Heart right ventricle (tissue), 16 donors: ENCODE measurements around the gene EIF1AD. TPM values are rescaled to one million over a fixed set of nuclear protein-coding genes. Genes with fewer than 3 reads are reported as not detected.

Experiments
- ATAC-seq, 8 donors: fragments of 200-7000 bp; cut with Tn5 transposase; one replicate each; pipeline ENCODE4 v1.9.1; 2020; ENCODE audit warnings: mild to moderate bottlenecking in 8 of 8, moderate library complexity in 8 of 8, moderate number of reproducible peaks in 1 of 8
- DNase-seq, 2 donors: peaks; one replicate each; pipeline ENCODE4 v3.0.0-alpha.2; 2020
- H3K27ac ChIP-seq, 10 donors: fragments of 200-600 bp; sonication (generic) in 2 of 10; one replicate each; pipeline versions ENCODE4 v1.5.0 to v1.8.0; 2020 to 2022; ENCODE audit warnings: mild to moderate bottlenecking in 3 of 10
- H3K27me3 ChIP-seq, 7 donors: fragments of 200-600 bp; one replicate each; pipeline ENCODE4 v1.8.0; 2021 to 2022; ENCODE audit warnings: mild to moderate bottlenecking in 2 of 7
- H3K36me3 ChIP-seq, 9 donors: fragments of 200-600 bp; sonication (generic) in 1 of 9; one replicate each; pipeline versions ENCODE4 v1.5.0 to v1.8.0; 2020 to 2022; ENCODE audit warnings: mild to moderate bottlenecking in 2 of 9
- H3K4me1 ChIP-seq, 9 donors: fragments of 200-600 bp; sonication (generic) in 1 of 9; one replicate each; pipeline versions ENCODE4 v1.5.0 to v1.8.0; 2020 to 2022; ENCODE audit warnings: mild to moderate bottlenecking in 4 of 9
- H3K4me3 ChIP-seq, 10 donors: fragments of 200-600 bp; sonication (generic) in 2 of 10; one replicate each; pipeline versions ENCODE4 v1.5.0 to v1.8.0; 2020 to 2022; ENCODE audit warnings: mild to moderate bottlenecking in 7 of 10, moderate library complexity in 2 of 10
- H3K9me3 ChIP-seq, 11 donors: fragments of 200-600 bp in 10 of 11; sonication (generic) in 2 of 11; one replicate each; pipeline versions ENCODE4 v1.5.0 to v1.8.0; 2013 to 2022; ENCODE audit warnings: mild to moderate bottlenecking in 2 of 11, control low read depth in 1 of 11, moderate library complexity in 1 of 11
- WGBS, 2 donors: extraction: QIAGEN DNeasy Blood & Tissue Kit; methylation state at CpG; one replicate each; pipeline ENCODE4 v1.1.7; 2013; ENCODE audit warnings: inconsistent platforms in 1 of 2; 5-methylcytosine and 5-hydroxymethylcytosine counted together
- intact Hi-C, 10 donors: fragments of 100-400 bp; cut with DNase I; formaldehyde crosslinking; loops; one replicate each; pipeline versions ENCODE4 v1.11.1 to v1.14.2; 2022
- polyA plus RNA-seq, 2 donors: library from polyadenylated mRNA; stranded (reverse); fragments of 200-250 nt; gene quantifications; one replicate each; pipeline ENCODE4 v1.2.3, GENCODE V29; 2013
- total RNA-seq, 10 donors: library from RNA; stranded (reverse); fragmentation: NEBNext Ultra II Directional in 3 of 10; extraction: Animal tissue kit (Norgen Biotek cat#: 25700) in 3 of 10; gene quantifications; one replicate each; pipeline versions ENCODE4 v1.2.1 to v1.2.4, GENCODE V29; 2021 to 2023
- TF ChIP-seq, protein P1 (sequence below), 9 donors: fragments of 200-600 bp; sonication (generic) in 2 of 9; IDR thresholded peaks; one replicate each; pipeline versions ENCODE4 v1.5.0 to v1.8.0; 2021 to 2022; ENCODE audit warnings: antibody characterized with exemption in 9 of 9, mild to moderate bottlenecking in 5 of 9, moderate library complexity in 1 of 9
- donor health status: Arrhythmogenic right ventricular cardiomyopathy.
- donor health status: ischemic (EF 13 %, LVEDD 7.1; RV severe dilation, severe dysfunction).
- donor health status: healthy with polysubstance abuse.
- donor health status: DM: no; HTN: yes; CAD: no.
- donor health status: DM: no; HTN: no; CAD: no.
- donor health status: ischemic (EF 25% LVEDD 6.9; RV normal size, moderate dysfunction).
- donor health status: ischemic (EF 25% LVEDD 5.7; RV mildly dilated, moderate dysfunction).
- donor health status: healthy.
- donor health status: DM: yes; HTN: yes; CAD: no.
- donor health status: Ischemic cardiomyopathy.
- donor health status: ischemic (EF 35%, LVEDD 5.7; RV mildly dilated, moderate dysfunction).
- donor health status: nonischemic (EF 11% LVEDD 7.7; RV severe dilation, severe dysfunction).
- donor health status: DM: yes; HTN: yes; CAD: no.
- donor health status: PGD.
- donor health status: ischemic (EF 29% LVEDD 5.4; RV normal size, mild dysfunction).
- donor health status: nonischemic (EF 23%, LVEDD 6.1; RV moderate dilation, normal function).

EIF1AD gene
- total and polyA plus RNA-seq, 12 donors, result 15.1 to 30.0 (median 19.7) TPM

DNA sequence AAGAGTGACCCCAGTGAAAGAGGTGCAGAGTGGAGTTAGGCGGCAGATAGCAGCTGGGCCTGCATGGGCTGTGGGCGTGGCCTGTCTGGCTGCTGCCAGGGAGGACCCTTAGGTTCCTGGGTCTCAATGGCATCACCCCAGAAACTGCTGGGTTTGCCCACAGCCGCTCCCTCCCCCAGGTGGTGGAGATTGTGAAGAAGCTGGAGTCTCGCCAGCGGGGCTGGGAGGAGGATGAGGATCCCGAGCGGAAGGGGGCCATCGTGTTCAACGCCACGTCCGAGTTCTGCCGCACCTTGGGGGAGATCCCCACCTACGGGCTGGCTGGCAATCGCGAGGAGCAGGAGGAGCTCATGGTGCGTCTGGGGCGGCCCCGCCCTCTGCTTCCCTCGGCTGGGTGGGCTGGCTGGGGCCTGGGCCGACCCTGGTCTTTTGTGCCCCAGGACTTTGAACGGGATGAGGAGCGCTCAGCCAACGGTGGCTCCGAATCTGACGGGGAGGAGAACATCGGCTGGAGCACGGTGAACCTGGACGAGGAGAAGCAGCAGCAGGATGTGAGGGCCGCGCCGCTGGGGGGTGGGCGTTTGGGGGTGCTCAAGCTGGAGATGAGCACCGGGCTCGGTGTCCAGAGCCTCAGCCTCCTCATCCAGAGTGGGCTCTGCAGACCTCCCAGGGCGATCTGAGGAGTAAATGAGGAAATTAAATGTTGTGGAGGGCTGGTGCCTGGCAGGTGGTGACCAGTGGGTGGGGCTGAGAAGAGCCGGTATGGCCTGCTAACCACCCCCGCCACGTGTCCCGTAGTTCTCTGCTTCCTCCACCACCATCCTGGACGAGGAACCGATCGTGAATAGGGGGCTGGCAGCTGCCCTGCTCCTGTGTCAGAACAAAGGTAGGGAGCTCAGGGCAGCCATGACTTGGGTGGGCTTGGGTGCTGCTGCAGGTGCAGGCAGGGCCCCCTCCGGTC lies 25.5 kb downstream of the EIF1AD start:
- ATAC-seq, result no peak
- H3K27ac ChIP-seq, result no peak overlapping the region
- 83 to 87% methylated on average over 43 of the region's 43 CpGs for WGBS, 2 donors
- H3K9me3 ChIP-seq, result no peaks in the 10 kb centered on the region
- H3K27me3 ChIP-seq, result no peaks in the 10 kb centered on the region
- intact Hi-C loops, result no loop called here
- TF ChIP-seq, protein P1, sequence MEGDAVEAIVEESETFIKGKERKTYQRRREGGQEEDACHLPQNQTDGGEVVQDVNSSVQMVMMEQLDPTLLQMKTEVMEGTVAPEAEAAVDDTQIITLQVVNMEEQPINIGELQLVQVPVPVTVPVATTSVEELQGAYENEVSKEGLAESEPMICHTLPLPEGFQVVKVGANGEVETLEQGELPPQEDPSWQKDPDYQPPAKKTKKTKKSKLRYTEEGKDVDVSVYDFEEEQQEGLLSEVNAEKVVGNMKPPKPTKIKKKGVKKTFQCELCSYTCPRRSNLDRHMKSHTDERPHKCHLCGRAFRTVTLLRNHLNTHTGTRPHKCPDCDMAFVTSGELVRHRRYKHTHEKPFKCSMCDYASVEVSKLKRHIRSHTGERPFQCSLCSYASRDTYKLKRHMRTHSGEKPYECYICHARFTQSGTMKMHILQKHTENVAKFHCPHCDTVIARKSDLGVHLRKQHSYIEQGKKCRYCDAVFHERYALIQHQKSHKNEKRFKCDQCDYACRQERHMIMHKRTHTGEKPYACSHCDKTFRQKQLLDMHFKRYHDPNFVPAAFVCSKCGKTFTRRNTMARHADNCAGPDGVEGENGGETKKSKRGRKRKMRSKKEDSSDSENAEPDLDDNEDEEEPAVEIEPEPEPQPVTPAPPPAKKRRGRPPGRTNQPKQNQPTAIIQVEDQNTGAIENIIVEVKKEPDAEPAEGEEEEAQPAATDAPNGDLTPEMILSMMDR (IDR thresholded peaks at IDR 0.05), result no peak
- peaks cover 0 to 82% (median 31%) of the 10 kb centered on the region in 9 donors for H3K36me3 ChIP-seq
- DNase-seq, result no peak
- no peak overlapping the region for H3K4me3 ChIP-seq
- no peaks in the 10 kb centered on the region for H3K4me1 ChIP-seq

DNA sequence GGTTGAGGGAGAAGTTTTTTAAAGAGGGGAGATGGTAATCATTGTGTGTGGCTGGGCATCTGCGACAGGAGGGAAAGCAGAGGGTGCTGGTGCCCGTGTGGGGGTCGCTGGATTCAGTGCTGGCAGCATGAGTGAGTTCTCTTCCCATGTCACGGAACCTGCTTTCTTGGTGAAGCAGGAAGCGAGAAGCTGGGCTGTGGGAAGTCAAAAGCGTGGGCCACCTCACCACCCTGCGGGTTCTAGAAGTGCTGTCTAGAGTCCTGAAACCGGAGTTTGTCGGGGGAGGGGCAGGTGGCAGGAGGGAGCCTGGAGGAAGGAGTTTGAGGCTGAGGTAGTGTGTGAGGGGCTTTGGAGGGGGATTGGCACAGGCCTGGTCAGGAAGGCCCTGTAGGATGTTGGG lies 26.2 kb downstream of the EIF1AD start:
- no peak for ATAC-seq
- Histone ChIP-seq H3K27ac (no peak overlapping the region), H3K27me3 (no peaks in the 10 kb centered on the region), H3K4me3 (no peak overlapping the region), H3K9me3 (no peaks in the 10 kb centered on the region), H3K36me3 (peaks cover 0 to 82% (median 31%) of the 10 kb centered on the region in 9 donors), H3K4me1 (no peaks in the 10 kb centered on the region)
- intact Hi-C loops, result no loop called here
- TF ChIP-seq, protein P1 (IDR thresholded peaks at IDR 0.05), result no peak
- no peak for DNase-seq
- 91 to 93% methylated on average over 9 of the region's 9 CpGs for WGBS, 2 donors

DNA sequence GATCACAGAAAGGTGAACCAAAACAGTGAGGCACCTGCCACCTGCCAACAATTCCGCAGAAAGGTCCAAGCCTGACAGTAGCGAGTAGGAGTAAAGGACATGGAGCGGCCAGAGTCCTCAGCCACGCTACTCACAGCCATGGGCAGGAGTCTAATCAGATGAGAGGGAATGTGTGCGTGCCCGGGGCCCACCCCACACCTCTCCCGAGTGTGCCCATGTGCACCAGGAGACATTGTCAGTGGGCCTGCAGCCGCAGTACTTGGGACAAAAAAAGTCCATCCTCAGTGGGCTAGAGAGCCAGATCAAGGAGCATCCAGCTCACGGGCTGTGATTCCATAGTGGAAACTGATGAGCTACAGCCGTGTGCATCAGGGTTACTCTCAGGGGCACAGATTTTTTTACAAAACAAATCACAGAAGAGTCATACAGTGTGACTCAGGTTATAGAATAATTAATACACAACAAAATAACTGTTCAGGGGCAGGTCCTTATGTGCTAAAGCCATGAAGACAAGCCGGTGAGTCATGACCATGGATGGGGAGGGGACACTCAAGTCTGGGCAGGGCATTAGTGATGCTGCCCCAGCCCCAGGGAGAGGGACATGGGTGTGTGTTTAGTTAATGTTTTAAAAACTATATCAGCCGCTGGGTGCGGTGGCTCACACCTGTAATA lies 28.4 kb downstream of the EIF1AD start:
- H3K4me1 ChIP-seq, result peaks cover 0 to 2% (median 0%) of the 10 kb centered on the region in 9 donors
- H3K36me3 ChIP-seq, result peaks cover 0 to 86% (median 35%) of the 10 kb centered on the region in 9 donors
- intact Hi-C loops, result no loop called here
- no peaks in the 10 kb centered on the region for H3K27me3 ChIP-seq
- H3K4me3 ChIP-seq, result no peak overlapping the region
- 93 to 94% methylated on average over 13 of the region's 13 CpGs for WGBS, 2 donors
- no peaks in the 10 kb centered on the region for H3K9me3 ChIP-seq
- DNase-seq (no peak), ATAC-seq (no peak)
- TF ChIP-seq, protein P1 (IDR thresholded peaks at IDR 0.05), result no peak
- no peak overlapping the region for H3K27ac ChIP-seq

DNA sequence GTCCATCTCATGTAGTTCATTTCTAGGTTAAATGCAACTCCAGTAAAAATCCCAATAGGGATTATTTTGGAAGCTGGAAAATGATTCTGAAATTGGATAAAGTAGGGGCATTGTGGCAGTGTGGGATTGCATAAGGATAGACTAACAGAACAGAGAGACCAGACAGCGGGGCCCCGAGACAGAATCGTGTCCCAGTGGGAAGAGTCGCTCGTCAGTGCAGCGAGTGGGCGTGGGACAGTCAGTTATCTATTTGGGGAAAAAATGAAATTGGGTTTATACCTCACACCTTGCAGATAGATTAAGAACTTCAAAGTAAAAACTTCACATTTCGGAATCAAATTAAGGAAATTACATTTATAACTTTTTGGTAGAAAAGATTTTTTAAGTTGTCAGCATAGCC lies 29.8 kb downstream of the EIF1AD start:
- intact Hi-C loops, result no loop called here
- Histone ChIP-seq H3K9me3 (no peaks in the 10 kb centered on the region), H3K27ac (no peak overlapping the region), H3K36me3 (peaks cover 4 to 86% (median 34%) of the 10 kb centered on the region in 9 donors), H3K27me3 (no peaks in the 10 kb centered on the region), H3K4me1 (peaks cover 0 to 4% (median 0%) of the 10 kb centered on the region in 9 donors), H3K4me3 (no peak overlapping the region)
- TF ChIP-seq, protein P1 (IDR thresholded peaks at IDR 0.05), result no peak
- ATAC-seq (no peak), DNase-seq (no peak)
- WGBS, 2 donors, result 94 to 95% methylated on average over 8 of the region's 8 CpGs
